Endothelial cell of umbilical vein (primary cell): Measurements from ENCODE around the gene TMEM184B.
A peak's percentile ranks its signal among the peaks of the same experiment; 100 is the strongest.

Source experiments
- EZH2 ChIP-seq: IDR thresholded peaks from 2 replicates; pipeline ENCODE4 v1.6.1; 2012; ENCODE audit warnings: borderline replicate concordance, low read depth, mild to moderate bottlenecking, moderate library complexity, low read length, inconsistent platforms; ENCODE audit not compliant: severe bottlenecking
- FOS ChIP-seq: IDR thresholded peaks from 2 replicates; pipeline ENCODE4 v1.6.1; 2011; ENCODE audit warnings: mild to moderate bottlenecking, low read length, moderate library complexity, borderline replicate concordance; ENCODE audit not compliant: insufficient read depth
- JUN ChIP-seq: IDR thresholded peaks from 2 replicates; pipeline ENCODE4 v1.6.1; 2011; ENCODE audit warnings: borderline replicate concordance, low read depth; ENCODE audit not compliant: insufficient read length, insufficient read depth
- MYC ChIP-seq: IDR thresholded peaks from one replicate; pipeline ENCODE4 v1.6.1; 2011; ENCODE audit warnings: mild to moderate bottlenecking, low read depth, low read length
- POLR2A ChIP-seq: IDR thresholded peaks from 2 replicates; pipeline ENCODE4 v1.6.1; 2012; ENCODE audit warnings: low read depth, mild to moderate bottlenecking, control low read depth, low read length
- POLR2AphosphoS5 ChIP-seq: IDR thresholded peaks from 2 replicates; pipeline ENCODE4 v1.6.1; 2012; ENCODE audit warnings: low read depth, mild to moderate bottlenecking, control low read depth, low read length, moderate library complexity; ENCODE audit not compliant: insufficient read depth
- TF ChIP-seq, protein P1 (sequence below), 2 donors: IDR thresholded peaks; 1 replicate in 1 of 2; 2 replicates in 1 of 2; pipeline ENCODE4 v1.5.1; 2011; ENCODE audit warnings: low read length in 2 of 2, mild to moderate bottlenecking in 2 of 2, moderate library complexity in 2 of 2, control low read depth in 1 of 2, inconsistent platforms in 1 of 2, low read depth in 1 of 2; ENCODE audit not compliant: insufficient read depth in 1 of 2; ENCODE audit errors: extremely low read depth in 1 of 2
- TF ChIP-seq, protein P2 (sequence below): IDR thresholded peaks from 2 replicates; pipeline ENCODE4 v1.6.1; 2011; ENCODE audit not compliant: insufficient read depth, insufficient read length

DNA sequence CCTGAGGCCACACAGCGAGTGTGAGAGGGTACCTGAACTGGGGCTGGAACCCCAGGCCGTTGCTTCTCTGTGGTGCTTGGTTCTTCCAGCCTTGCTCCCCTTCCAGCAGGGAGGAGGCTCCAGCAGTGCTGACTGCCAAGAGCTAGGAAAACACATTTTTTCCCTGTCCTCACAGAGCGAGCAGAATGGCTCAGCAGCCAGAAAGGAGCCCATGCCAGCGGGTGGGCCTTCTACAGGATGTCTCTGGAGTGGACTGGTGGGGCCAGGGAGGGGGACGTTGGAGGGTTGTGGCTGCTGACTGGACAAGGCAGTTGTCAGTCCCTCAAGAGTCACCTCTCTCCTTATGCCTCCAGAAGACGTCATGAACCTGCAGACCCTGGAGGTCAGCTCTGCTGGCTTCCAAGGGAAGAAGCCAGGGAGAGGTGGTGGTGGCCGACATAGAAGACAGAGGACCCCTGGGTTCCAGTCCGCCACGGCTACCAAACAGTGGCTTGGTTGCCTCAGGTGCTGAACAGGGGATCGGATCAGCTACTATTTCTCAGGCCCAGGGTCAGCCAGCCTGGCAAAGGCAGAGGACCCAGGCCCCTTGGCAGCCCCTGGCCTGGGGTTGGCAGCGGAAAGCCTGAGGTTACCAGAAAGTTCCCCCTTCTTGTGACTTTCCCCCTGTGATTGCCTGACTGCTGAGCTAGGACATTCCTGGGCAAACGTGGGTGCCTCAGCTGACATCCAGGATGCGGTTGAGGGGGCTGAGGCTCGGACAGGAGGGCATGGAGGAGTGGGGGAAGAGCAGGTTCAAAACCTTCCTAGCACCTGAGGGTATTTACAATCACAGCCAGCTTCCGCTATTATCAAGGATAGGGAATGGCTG, 67.3 kb downstream of the TMEM184B start:
- TF ChIP-seq, protein P1, sequence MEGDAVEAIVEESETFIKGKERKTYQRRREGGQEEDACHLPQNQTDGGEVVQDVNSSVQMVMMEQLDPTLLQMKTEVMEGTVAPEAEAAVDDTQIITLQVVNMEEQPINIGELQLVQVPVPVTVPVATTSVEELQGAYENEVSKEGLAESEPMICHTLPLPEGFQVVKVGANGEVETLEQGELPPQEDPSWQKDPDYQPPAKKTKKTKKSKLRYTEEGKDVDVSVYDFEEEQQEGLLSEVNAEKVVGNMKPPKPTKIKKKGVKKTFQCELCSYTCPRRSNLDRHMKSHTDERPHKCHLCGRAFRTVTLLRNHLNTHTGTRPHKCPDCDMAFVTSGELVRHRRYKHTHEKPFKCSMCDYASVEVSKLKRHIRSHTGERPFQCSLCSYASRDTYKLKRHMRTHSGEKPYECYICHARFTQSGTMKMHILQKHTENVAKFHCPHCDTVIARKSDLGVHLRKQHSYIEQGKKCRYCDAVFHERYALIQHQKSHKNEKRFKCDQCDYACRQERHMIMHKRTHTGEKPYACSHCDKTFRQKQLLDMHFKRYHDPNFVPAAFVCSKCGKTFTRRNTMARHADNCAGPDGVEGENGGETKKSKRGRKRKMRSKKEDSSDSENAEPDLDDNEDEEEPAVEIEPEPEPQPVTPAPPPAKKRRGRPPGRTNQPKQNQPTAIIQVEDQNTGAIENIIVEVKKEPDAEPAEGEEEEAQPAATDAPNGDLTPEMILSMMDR (IDR thresholded peaks at IDR 0.05; ENCODE audit: extremely low read depth in 1 of 2, insufficient read depth in 1 of 2, low read depth in 1 of 2, low read length in 2 of 2): no peak
- TF ChIP-seq POLR2AphosphoS5: no peak
- peak; percentile 19 for TF ChIP-seq POLR2A
- TF ChIP-seq, protein P2, sequence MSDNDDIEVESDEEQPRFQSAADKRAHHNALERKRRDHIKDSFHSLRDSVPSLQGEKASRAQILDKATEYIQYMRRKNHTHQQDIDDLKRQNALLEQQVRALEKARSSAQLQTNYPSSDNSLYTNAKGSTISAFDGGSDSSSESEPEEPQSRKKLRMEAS: no peak
- no peak for TF ChIP-seq MYC
- no peak for TF ChIP-seq FOS
- TF ChIP-seq EZH2: no peak
- TF ChIP-seq JUN: no peak
